ENCODE measurements around the gene PRKG1. TPM values are rescaled to one million over a fixed set of nuclear protein-coding genes. Genes with fewer than 3 reads are reported as not detected.

The PRKG1 gene
- total RNA-seq, 6 experiments from 2014 or later, result 1.1 to 2.0 (median 1.3) TPM

- H3K27ac ChIP-seq, result no peak overlapping the region
- TF ChIP-seq POLR2A (IDR thresholded peaks at IDR 0.05), result no peak
- TF ChIP-seq, protein P1, sequence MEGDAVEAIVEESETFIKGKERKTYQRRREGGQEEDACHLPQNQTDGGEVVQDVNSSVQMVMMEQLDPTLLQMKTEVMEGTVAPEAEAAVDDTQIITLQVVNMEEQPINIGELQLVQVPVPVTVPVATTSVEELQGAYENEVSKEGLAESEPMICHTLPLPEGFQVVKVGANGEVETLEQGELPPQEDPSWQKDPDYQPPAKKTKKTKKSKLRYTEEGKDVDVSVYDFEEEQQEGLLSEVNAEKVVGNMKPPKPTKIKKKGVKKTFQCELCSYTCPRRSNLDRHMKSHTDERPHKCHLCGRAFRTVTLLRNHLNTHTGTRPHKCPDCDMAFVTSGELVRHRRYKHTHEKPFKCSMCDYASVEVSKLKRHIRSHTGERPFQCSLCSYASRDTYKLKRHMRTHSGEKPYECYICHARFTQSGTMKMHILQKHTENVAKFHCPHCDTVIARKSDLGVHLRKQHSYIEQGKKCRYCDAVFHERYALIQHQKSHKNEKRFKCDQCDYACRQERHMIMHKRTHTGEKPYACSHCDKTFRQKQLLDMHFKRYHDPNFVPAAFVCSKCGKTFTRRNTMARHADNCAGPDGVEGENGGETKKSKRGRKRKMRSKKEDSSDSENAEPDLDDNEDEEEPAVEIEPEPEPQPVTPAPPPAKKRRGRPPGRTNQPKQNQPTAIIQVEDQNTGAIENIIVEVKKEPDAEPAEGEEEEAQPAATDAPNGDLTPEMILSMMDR (IDR thresholded peaks at IDR 0.05), result no peak
- intact Hi-C loops (cut with DNase I), result no loop called here
- H3K4me1 ChIP-seq, result no peaks in the 10 kb centered on the region
- DNase-seq, result no peak
- H3K36me3 ChIP-seq, result no peaks in the 10 kb centered on the region
- no peaks in the 10 kb centered on the region for H3K9me3 ChIP-seq
- ATAC-seq, result no peak
- H3K27me3 ChIP-seq, result no peaks in the 10 kb centered on the region
- no peak overlapping the region for H3K4me3 ChIP-seq
- 77% methylated on average over 1 of the region's 1 CpG for WGBS (ENCODE audit: insufficient coverage, low coverage, low lambda C conversion rate, missing lambda C conversion rate)
These were observed 176.1 kb downstream of the PRKG1 start for GRCh38 chr10:51250278-51250920.

GRCh38 chr10:51251110-51251509 lies 176.8 kb downstream of the PRKG1 start:
- Histone ChIP-seq H3K27me3 (no peaks in the 10 kb centered on the region), H3K9me3 (no peaks in the 10 kb centered on the region), H3K27ac (no peak overlapping the region), H3K4me1 (no peaks in the 10 kb centered on the region), H3K36me3 (no peaks in the 10 kb centered on the region), H3K4me3 (no peak overlapping the region)
- intact Hi-C loops (cut with DNase I), result no loop called here
- WGBS (ENCODE audit: insufficient coverage, low coverage, low lambda C conversion rate, missing lambda C conversion rate), result 28% methylated on average over 1 of the region's 1 CpG
- TF ChIP-seq, protein P1 (IDR thresholded peaks at IDR 0.05), result no peak
- TF ChIP-seq POLR2A (IDR thresholded peaks at IDR 0.05), result no peak
- DNase-seq, result no peak
- no peak for ATAC-seq

GRCh38 chr10:51255381-51255780 lies 181.1 kb downstream of the PRKG1 start:
- intact Hi-C loops (cut with DNase I), result no loop called here
- TF ChIP-seq, protein P1 (IDR thresholded peaks at IDR 0.05), result no peak
- no peak for TF ChIP-seq POLR2A (IDR thresholded peaks at IDR 0.05)

GRCh38 chr10:51257511-51258248 lies 183.4 kb downstream of the PRKG1 start:
- Histone ChIP-seq H3K4me1 (no peaks in the 10 kb centered on the region), H3K4me3 (no peak overlapping the region), H3K27me3 (no peaks in the 10 kb centered on the region), H3K36me3 (no peaks in the 10 kb centered on the region), H3K27ac (no peak overlapping the region), H3K9me3 (no peaks in the 10 kb centered on the region)
- DNase-seq (no peak), ATAC-seq (no peak)
- intact Hi-C loops (cut with DNase I), result no loop called here
- TF ChIP-seq, protein P1 (IDR thresholded peaks at IDR 0.05), result no peak
- no peak for TF ChIP-seq POLR2A (IDR thresholded peaks at IDR 0.05)
- 66% methylated on average over 7 of the region's 7 CpGs for WGBS (ENCODE audit: insufficient coverage, low coverage, low lambda C conversion rate, missing lambda C conversion rate)

More at GRCh38 chr10:51255381-51255780, 181.1 kb downstream of the PRKG1 start:
- WGBS (ENCODE audit: insufficient coverage, low coverage, low lambda C conversion rate, missing lambda C conversion rate), result 32% methylated on average over 4 of the region's 4 CpGs
- Histone ChIP-seq H3K4me1 (no peaks in the 10 kb centered on the region), H3K36me3 (no peaks in the 10 kb centered on the region), H3K27ac (no peak overlapping the region), H3K27me3 (no peaks in the 10 kb centered on the region), H3K4me3 (no peak overlapping the region), H3K9me3 (no peaks in the 10 kb centered on the region)
- DNase-seq, result no peak
- no peak for ATAC-seq
